HG02642 (cell line): ENCODE data around the gene LPP.
A peak's percentile ranks its signal among the peaks of the same experiment; 100 is the strongest.
"Not testable (repeated sequence)": the region's sequence is repeated elsewhere in the genome, so short reads cannot be mapped to it uniquely, and the experiment has no call there.

Source experiments
- ATAC-seq: cut with Tn5 transposase; IDR thresholded peaks from one replicate; pipeline ENCODE4 v1.9.1; 2021; ENCODE audit warnings: mild to moderate bottlenecking; ENCODE audit not compliant: unreplicated experiment, poor library complexity

LPP gene

GRCh38 chr3:188445175-188445574 lies 291.2 kb downstream of the LPP start:
- not testable (repeated sequence) for ATAC-seq

- ATAC-seq: peak; percentile 79
Observed at GRCh38 chr3:188446014-188446413, 292.1 kb downstream of the LPP start.

GRCh38 chr3:188446766-188447165 lies 292.8 kb downstream of the LPP start:
- ATAC-seq: peak; percentile 74

- no peak for ATAC-seq
Observed at GRCh38 chr3:188448813-188449212, 294.9 kb downstream of the LPP start.

GRCh38 chr3:188449421-188449820 lies 295.5 kb downstream of the LPP start:
- no peak for ATAC-seq

GRCh38 chr3:188452158-188452772 lies 298.3 kb downstream of the LPP start:
- no peak for ATAC-seq

- no peak for ATAC-seq
Observed at GRCh38 chr3:188453431-188454384, 299.8 kb downstream of the LPP start.

- no peak for ATAC-seq
Observed at GRCh38 chr3:188455748-188456147, 301.8 kb downstream of the LPP start.

GRCh38 chr3:188458756-188459155 lies 304.8 kb downstream of the LPP start:
- ATAC-seq: no peak

- ATAC-seq: no peak
Observed at GRCh38 chr3:188465311-188465710, 311.4 kb downstream of the LPP start.

GRCh38 chr3:188468196-188468595 lies 314.2 kb downstream of the LPP start:
- ATAC-seq: no peak

GRCh38 chr3:188468662-188469061 lies 314.7 kb downstream of the LPP start:
- no peak for ATAC-seq

- no peak for ATAC-seq
Observed at GRCh38 chr3:188469228-188469885, 315.4 kb downstream of the LPP start.

GRCh38 chr3:188470508-188471130 lies 316.7 kb downstream of the LPP start:
- no peak for ATAC-seq

- ATAC-seq: no peak
Observed at GRCh38 chr3:188471723-188472122, 317.8 kb downstream of the LPP start.

- ATAC-seq: no peak
Observed at GRCh38 chr3:188472336-188472735, 318.4 kb downstream of the LPP start.

- no peak for ATAC-seq
Observed at GRCh38 chr3:188473045-188473444, 319.1 kb downstream of the LPP start.

GRCh38 chr3:188473591-188474288 lies 319.8 kb downstream of the LPP start:
- ATAC-seq: no peak

- no peak for ATAC-seq
Observed at GRCh38 chr3:188476935-188477334, 323.0 kb downstream of the LPP start.

- ATAC-seq: no peak
Observed at GRCh38 chr3:188480011-188480410, 326.1 kb downstream of the LPP start.
